ENCODE results near the gene PREX1.

GRCh38 chr20:48799328-48800105 lies 28.3 kb downstream of the PREX1 start:
- TF ChIP-seq, protein P1, sequence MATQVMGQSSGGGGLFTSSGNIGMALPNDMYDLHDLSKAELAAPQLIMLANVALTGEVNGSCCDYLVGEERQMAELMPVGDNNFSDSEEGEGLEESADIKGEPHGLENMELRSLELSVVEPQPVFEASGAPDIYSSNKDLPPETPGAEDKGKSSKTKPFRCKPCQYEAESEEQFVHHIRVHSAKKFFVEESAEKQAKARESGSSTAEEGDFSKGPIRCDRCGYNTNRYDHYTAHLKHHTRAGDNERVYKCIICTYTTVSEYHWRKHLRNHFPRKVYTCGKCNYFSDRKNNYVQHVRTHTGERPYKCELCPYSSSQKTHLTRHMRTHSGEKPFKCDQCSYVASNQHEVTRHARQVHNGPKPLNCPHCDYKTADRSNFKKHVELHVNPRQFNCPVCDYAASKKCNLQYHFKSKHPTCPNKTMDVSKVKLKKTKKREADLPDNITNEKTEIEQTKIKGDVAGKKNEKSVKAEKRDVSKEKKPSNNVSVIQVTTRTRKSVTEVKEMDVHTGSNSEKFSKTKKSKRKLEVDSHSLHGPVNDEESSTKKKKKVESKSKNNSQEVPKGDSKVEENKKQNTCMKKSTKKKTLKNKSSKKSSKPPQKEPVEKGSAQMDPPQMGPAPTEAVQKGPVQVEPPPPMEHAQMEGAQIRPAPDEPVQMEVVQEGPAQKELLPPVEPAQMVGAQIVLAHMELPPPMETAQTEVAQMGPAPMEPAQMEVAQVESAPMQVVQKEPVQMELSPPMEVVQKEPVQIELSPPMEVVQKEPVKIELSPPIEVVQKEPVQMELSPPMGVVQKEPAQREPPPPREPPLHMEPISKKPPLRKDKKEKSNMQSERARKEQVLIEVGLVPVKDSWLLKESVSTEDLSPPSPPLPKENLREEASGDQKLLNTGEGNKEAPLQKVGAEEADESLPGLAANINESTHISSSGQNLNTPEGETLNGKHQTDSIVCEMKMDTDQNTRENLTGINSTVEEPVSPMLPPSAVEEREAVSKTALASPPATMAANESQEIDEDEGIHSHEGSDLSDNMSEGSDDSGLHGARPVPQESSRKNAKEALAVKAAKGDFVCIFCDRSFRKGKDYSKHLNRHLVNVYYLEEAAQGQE (IDR thresholded peaks at IDR 0.05; ENCODE audit: insufficient read depth in 1 of 2, low read depth in 2 of 2, low read length in 1 of 2), result no peak
- TF ChIP-seq, protein P2, sequence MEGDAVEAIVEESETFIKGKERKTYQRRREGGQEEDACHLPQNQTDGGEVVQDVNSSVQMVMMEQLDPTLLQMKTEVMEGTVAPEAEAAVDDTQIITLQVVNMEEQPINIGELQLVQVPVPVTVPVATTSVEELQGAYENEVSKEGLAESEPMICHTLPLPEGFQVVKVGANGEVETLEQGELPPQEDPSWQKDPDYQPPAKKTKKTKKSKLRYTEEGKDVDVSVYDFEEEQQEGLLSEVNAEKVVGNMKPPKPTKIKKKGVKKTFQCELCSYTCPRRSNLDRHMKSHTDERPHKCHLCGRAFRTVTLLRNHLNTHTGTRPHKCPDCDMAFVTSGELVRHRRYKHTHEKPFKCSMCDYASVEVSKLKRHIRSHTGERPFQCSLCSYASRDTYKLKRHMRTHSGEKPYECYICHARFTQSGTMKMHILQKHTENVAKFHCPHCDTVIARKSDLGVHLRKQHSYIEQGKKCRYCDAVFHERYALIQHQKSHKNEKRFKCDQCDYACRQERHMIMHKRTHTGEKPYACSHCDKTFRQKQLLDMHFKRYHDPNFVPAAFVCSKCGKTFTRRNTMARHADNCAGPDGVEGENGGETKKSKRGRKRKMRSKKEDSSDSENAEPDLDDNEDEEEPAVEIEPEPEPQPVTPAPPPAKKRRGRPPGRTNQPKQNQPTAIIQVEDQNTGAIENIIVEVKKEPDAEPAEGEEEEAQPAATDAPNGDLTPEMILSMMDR (IDR thresholded peaks at IDR 0.05), result no peak
- no peak for TF ChIP-seq SIN3A (IDR thresholded peaks at IDR 0.05; ENCODE audit: borderline replicate concordance, insufficient read depth, low read depth, low read length)
- TF ChIP-seq POLR2AphosphoS5 (IDR thresholded peaks at IDR 0.05; ENCODE audit: low read depth, low read length), result no peak

Data from Panc1 (cell line).